HepG2 (cell line): ENCODE data around the gene GPRIN1. TPM values are rescaled to one million over a fixed set of nuclear protein-coding genes. Genes with fewer than 3 reads are reported as not detected.

ENCODE experiments used
- ARID2 ChIP-seq: sonication (generic); formaldehyde crosslinking; IDR thresholded peaks from 2 replicates; pipeline ENCODE4 v1.8.1; 2022; ENCODE audit warnings: mild to moderate bottlenecking, missing genetic modification reagents, borderline replicate concordance
- BHLHE40 ChIP-seq: IDR thresholded peaks from 2 replicates; pipeline ENCODE4 v1.6.1; 2011; ENCODE audit warnings: low read length, improper control_type of control experiment
- DZIP1 ChIP-seq: sonication (generic); formaldehyde crosslinking; IDR thresholded peaks from 2 replicates; pipeline ENCODE4 v1.5.0; 2020; ENCODE audit warnings: mild to moderate bottlenecking, missing genetic modification reagents
- GFI1 ChIP-seq: sonication (generic); formaldehyde crosslinking; IDR thresholded peaks from 2 replicates; pipeline ENCODE4 v1.5.0; 2020; ENCODE audit warnings: missing genetic modification reagents, mild to moderate bottlenecking, borderline replicate concordance
- HNF4G ChIP-seq, 2 experiments: sonication (generic) in 1 of 2; formaldehyde crosslinking in 1 of 2; IDR thresholded peaks; 2 replicates each; pipeline versions ENCODE4 v1.4.0 to v1.6.1; 2011 to 2020; ENCODE audit warnings: borderline replicate concordance in 2 of 2, low read depth in 2 of 2, mild to moderate bottlenecking in 2 of 2, low read length in 1 of 2, missing genetic modification reagents in 1 of 2, moderate library complexity in 1 of 2
- KDM2A ChIP-seq: sonication (generic); formaldehyde crosslinking; IDR thresholded peaks from 2 replicates; pipeline ENCODE4 v1.4.0; 2020; ENCODE audit warnings: low read depth, missing genetic modification reagents, borderline replicate concordance
- KDM5B ChIP-seq: sonication (generic); formaldehyde crosslinking; IDR thresholded peaks from 2 replicates; pipeline ENCODE4 v1.4.0; 2020; ENCODE audit warnings: missing genetic modification reagents, mild to moderate bottlenecking, borderline replicate concordance
- MXD1 ChIP-seq: sonication (generic); formaldehyde crosslinking; IDR thresholded peaks from 2 replicates; pipeline ENCODE4 v1.4.0; 2020; ENCODE audit warnings: mild to moderate bottlenecking, missing genetic modification reagents
- PAXIP1 ChIP-seq: sonication (generic); formaldehyde crosslinking; conservative IDR thresholded peaks from 2 replicates; pipeline ENCODE4 v1.4.0; 2020; ENCODE audit warnings: mild to moderate bottlenecking, missing genetic modification reagents, moderate library complexity
- PHF8 ChIP-seq: sonication (generic); formaldehyde crosslinking; IDR thresholded peaks from 2 replicates; pipeline ENCODE4 v1.5.0; 2020; ENCODE audit warnings: missing genetic modification reagents
- PRDM15 ChIP-seq: sonication (generic); formaldehyde crosslinking; IDR thresholded peaks from 2 replicates; pipeline ENCODE4 v1.4.0; 2020; ENCODE audit warnings: missing genetic modification reagents
- PREB ChIP-seq: sonication (generic); formaldehyde crosslinking; IDR thresholded peaks from 2 replicates; pipeline ENCODE4 v1.4.0; 2020; ENCODE audit warnings: missing genetic modification reagents
- RFX1 ChIP-seq: fragments of 450-650 bp; IDR thresholded peaks from 2 replicates; pipeline ENCODE4 v1.6.1; 2017
- TCF12 ChIP-seq, 2 experiments: fragments of 450-650 bp in 1 of 2; sonication (generic) in 1 of 2; formaldehyde crosslinking in 1 of 2; IDR thresholded peaks; 2 replicates each; pipeline versions ENCODE4 v1.6.1 to v1.8.0; 2017 to 2022; ENCODE audit warnings: antibody characterized with exemption in 1 of 2, mild to moderate bottlenecking in 1 of 2, missing genetic modification reagents in 1 of 2, moderate library complexity in 1 of 2
- ZNF101 ChIP-seq: sonication (generic); formaldehyde crosslinking; IDR thresholded peaks from 2 replicates; pipeline ENCODE4 v1.4.0; 2020; ENCODE audit warnings: mild to moderate bottlenecking, low read depth, missing genetic modification reagents, borderline replicate concordance
- ZNF274 ChIP-seq: sonication (generic); formaldehyde crosslinking; IDR thresholded peaks from 2 replicates; pipeline ENCODE4 v1.5.1; 2020; ENCODE audit warnings: mild to moderate bottlenecking, missing genetic modification reagents
- ZSCAN21 ChIP-seq: sonication (generic); formaldehyde crosslinking; IDR thresholded peaks from 2 replicates; pipeline ENCODE4 v1.8.0; 2022; ENCODE audit warnings: mild to moderate bottlenecking, missing genetic modification reagents, moderate library complexity, borderline replicate concordance
- polyA plus RNA-seq, 8 experiments: library from polyadenylated mRNA; depleted of rRNA in 3 of 8; stranded (reverse) in 7 of 8; unstranded in 1 of 8; fragments of >200 nt; fragmentation: Illumina TruSeq in 4 of 8; extraction: Trizol in 4 of 8; gene quantifications; 2 replicates each; pipeline versions ENCODE4 v1.2.1 to v1.2.3, GENCODE V29; 2011 to 2016; ENCODE audit warnings: low read depth in 4 of 8, missing spikeins in 1 of 8, mixed read lengths in 1 of 8; ENCODE audit not compliant: insufficient read depth in 1 of 8
- total RNA-seq, 5 experiments: library from RNA; depleted of rRNA; stranded (reverse); fragments of >200 nt; fragmentation: Illumina TruSeq; extraction: Trizol; gene quantifications; 2 replicates each; pipeline ENCODE4 v1.2.3, GENCODE V29; 2016; ENCODE audit warnings: low read depth in 1 of 5

Gene GPRIN1
- total and polyA plus RNA-seq, 2 of the 13 experiments (the other 11 are each of a cell fraction or from before 2014, with no cell fraction given): 0.32 to 2.0 TPM

- TF ChIP-seq PREB (CRISPR knock-in tag): no peak
- peak; percentile 22; the same call in 1 of the 2 replicates for TF ChIP-seq ZSCAN21
- peak; percentile 38 for TF ChIP-seq PHF8 (CRISPR knock-in tag)
- TF ChIP-seq ZNF274 (CRISPR knock-in tag): 0 out of 2 replicates have a peak, but pooled peaks have one; percentile 17
- TF ChIP-seq MXD1 (CRISPR knock-in tag): no peak
- TF ChIP-seq ARID2 (CRISPR knock-in tag): no peak
- TF ChIP-seq DZIP1 (CRISPR knock-in tag): peak; percentile 14; the same call in 1 of the 2 replicates
- no peak for TF ChIP-seq TCF12 (IDR thresholded peaks at IDR 0.05)
- peak; percentile 22; the same call in 1 of the 2 replicates for TF ChIP-seq TCF12 (CRISPR knock-in tag; IDR thresholded peaks at IDR 0.05)
- no peak for TF ChIP-seq PAXIP1
- TF ChIP-seq HNF4G (IDR thresholded peaks at IDR 0.05; ENCODE audit: borderline replicate concordance, low read depth, low read length): no peak
- no peak for TF ChIP-seq HNF4G (CRISPR knock-in tag; IDR thresholded peaks at IDR 0.05; ENCODE audit: borderline replicate concordance, low read depth)
- no peak for TF ChIP-seq KDM5B
- no peak for TF ChIP-seq RFX1
- TF ChIP-seq PRDM15 (CRISPR knock-in tag): no peak; the same call in 1 of the 2 replicates
- peak; percentile 11; the same call in 1 of the 2 replicates for TF ChIP-seq KDM2A
- TF ChIP-seq GFI1 (CRISPR knock-in tag): no peak
- TF ChIP-seq BHLHE40: no peak
- TF ChIP-seq ZNF101 (CRISPR knock-in tag): no peak
These were observed 60.1 kb downstream of the GPRIN1 start (continued) for GRCh38 chr5:176549871-176550270.
